ENCODE data around the gene EML6.
"Not testable (repeated sequence)": the region's sequence is repeated elsewhere in the genome, so short reads cannot be mapped to it uniquely, and the experiment has no call there.

EML6 gene

DNA sequence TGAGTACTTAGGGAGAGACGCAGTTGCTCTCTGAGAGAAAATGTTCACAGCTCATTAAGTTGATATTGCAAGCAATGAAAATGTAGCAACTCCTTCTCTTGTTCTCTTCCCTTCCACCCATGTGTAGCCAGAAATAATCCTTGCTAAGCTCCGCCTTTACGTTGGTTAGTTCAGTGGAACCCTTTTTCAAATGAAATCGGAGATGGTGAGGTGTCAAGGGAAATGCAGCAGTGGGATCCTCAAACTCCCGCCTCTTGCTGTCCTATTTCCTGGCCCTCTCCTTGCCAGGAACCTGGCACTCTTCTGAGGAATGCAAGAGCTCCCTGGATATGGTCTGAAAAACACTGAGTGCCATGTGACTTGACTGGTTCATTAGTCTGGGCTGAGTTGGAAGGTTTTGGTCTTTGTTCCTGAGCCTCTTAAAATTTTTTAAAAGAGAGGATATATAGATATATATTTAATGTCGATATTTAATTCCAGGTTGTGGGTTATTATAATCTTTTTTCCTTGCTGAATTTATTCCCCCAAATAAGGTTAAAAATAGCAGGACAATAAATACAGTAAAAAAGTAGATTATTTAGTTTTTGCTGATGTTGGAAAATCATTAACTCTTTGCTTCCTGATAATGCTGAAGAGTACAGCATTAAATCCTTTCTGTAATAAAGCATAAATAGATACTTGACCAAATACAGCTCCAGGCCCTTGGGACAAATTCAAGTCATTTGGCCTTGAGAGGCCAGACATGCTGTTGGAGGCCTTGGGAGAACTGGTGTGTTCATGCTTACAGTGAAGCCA, 116.2 kb downstream of the EML6 start:
- DNase-seq (ENCODE audit: low read depth in 2 of 2, low spot score in 1 of 2), result no peak

DNA sequence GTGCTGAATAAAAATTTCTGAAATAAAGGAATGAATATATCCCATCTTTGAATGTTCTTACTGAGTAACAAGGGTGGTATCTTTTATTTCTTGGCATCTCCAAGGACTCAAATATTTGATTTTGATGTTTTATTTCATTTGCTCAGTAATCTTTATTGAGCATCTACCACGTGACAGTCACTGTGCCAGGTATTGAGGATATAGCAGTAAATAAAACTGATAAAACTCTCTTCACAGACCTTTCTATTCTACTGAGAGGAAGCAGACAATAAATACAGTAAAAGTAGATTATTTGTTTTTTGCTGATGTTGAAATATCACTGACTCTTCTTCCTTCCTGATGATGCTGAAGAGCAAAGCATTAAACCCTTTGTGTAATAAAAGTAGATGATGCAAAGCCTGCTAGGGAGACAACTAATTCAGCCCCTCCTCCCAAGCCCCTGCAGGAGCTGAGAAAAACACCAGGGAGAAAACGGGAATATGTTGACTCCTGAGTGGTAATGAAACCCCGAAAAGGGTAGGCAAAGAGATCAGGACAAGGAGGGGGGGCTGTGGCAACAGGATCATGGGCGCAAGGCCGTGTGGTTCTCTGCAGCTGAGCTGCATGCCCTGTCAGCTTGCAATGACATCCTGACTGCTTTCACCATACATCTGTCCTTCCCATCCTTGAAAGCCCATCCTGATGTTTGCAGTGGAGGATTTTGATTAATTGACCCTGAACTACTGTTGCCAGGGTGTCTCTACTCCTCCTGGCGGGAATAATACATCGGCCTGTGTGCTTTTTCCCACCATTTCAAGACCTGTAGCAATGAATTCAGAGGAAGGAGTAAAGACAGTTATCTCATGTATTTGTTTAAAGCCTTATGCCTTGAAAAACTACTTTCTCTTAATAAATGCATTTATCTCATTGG, 117.4 kb downstream of the EML6 start:
- DNase-seq (ENCODE audit: low read depth in 2 of 2, low spot score in 1 of 2), result no peak

DNA sequence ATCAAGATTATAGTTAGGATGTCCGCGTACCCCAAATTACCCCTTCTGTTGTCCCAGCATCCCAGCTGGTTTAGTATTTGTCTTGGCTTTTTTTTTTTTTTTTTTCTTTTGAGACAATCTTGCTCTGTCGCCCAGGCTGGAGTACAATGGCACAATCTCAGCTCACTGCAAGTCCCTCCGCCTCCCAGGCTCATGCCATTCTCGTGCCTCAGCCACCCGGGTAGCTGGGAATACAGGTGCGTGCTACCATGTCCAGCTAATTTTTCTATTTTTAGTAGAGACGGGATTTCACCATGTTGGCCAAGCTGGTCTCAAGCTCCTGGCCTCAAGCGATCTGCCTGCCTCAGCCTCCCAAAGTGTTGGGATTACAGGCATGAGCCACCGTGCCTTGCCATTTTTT, 118.0 kb downstream of the EML6 start:
- not testable (repeated sequence) for DNase-seq (ENCODE audit: low read depth in 2 of 2, low spot score in 1 of 2)

DNA sequence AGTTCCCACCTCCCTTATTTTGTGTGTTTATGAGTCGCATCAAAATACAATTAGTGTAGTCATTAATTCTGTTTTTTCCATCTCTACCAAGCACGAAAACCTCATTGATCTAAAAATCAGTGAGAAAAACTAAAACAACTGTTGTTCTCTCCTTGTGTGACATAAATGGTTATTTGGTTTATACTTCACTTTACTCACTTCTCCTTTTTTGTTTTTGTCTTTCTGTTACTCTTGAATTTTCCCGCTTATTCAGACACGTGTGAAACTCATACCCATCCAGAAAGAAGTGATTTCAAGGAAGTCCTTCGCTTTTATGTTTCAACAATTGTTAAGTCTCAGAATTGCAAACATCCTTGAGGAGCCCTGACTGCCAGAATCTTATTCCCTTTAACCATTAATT, 121.6 kb downstream of the EML6 start:
- no peak for DNase-seq (ENCODE audit: low read depth in 2 of 2, low spot score in 1 of 2)

DNA sequence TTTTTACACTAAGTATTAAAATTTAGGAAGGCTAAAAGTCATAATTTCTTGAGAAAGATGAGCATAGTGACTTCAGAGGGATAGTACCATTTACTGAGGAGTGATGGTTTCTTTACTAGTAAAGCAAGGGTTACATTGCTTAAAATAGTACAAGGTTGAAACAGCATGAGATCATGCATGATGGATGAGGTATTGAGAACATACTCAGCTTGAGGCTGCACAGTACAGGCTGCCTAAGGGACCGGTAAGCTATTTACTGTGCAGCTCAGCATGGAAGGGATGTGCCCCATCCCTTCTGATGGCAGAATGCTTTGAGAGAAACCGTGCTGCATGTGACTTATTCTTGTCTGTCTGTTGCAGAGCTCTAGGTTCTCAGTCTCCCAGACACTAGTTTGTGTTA, 122.1 kb downstream of the EML6 start:
- DNase-seq (ENCODE audit: low read depth in 2 of 2, low spot score in 1 of 2), result no peak

DNA sequence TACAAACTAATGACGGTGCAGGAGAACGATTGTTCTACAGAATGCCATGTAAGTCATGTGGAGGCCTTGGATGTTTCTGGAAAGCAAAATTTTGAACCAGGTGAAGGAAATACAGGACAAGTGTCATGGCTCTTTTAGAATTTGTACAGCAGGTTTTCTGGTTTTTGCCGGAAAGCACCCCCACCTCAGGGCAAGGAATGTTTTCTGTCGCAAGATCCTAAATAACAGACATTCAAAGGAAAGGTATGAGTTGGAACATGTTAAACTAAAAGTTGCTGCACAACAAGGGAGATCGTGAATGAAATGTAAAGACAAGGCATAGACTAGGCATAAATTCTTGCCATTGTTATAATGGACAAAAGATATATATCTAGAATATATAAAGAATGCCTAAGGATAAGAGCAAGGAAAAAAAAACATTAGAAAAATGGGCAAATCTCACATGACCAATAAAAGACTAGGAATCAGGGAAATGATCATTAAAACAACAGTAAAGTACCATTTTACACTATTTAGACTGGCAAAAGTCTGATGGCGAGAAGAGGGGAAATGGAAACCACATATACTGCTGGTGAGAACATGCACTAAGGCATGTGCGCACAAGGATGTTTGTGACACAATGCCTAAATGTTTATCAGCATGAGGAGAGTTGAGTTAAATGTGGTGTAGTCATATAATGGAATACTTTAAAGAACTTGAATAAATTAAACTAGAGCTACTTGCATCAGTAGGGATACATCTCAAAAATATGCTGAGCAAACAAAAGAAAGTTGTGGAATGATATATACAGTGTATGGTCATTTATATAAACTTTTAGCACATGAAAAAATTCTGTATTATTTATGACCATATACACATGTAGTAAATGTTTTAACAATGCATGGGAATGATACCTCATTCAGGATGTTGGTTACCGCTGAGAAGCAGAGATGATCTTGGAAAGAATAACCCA, 127.0 kb downstream of the EML6 start:
- DNase-seq (ENCODE audit: low read depth in 2 of 2, low spot score in 1 of 2), result no peak

DNA sequence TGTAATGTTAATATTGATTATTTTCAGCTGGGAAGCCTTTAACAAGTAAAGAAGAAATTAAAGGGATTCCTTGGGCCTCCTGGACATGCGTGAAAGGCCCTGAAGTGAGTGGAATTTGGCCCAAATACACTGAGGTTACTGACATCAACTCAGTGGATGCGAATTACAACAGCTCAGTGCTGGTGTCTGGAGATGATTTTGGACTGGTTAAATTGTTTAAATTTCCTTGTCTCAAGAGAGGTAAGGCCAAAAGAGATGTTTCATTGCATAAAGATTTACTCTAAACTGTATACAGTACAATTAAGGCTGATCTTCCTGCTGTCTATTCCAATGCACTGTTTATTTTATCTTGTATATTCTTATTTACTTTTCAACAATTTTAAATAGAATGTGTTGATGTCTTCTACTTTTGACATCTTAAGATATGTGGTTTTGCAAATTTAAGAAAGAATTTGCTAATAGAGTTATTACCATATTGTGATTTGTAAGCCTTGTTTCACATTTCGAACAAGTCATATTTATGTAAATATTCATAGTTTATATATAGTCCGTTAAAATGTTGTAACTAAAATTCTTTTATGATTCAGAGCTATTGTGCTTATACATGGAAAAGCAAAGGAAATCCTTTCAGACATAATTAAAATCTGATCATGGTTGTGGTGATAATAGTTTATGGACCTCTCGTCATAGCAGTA, 130.3 kb downstream of the EML6 start:
- DNase-seq (ENCODE audit: low read depth in 2 of 2, low spot score in 1 of 2), result no peak

DNA sequence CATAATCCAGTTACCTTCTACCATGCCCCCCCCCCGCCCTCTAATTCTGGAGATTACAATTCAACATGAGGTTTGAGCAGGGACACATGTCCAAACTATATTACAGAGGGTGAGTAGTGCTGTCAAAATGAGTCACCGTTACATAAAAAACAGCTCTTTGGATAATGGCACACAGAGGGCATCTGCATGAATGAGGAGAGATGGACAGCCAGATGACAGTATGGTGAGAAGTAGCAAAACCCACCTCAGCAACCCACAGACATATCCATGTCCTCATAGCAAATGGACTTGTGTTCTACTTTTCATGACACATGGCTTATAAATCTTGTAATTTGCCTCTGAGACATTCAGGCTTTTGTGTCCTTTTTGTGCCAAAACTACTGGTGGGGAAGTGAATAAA, 132.0 kb downstream of the EML6 start:
- DNase-seq (ENCODE audit: low read depth in 2 of 2, low spot score in 1 of 2), result no peak

DNA sequence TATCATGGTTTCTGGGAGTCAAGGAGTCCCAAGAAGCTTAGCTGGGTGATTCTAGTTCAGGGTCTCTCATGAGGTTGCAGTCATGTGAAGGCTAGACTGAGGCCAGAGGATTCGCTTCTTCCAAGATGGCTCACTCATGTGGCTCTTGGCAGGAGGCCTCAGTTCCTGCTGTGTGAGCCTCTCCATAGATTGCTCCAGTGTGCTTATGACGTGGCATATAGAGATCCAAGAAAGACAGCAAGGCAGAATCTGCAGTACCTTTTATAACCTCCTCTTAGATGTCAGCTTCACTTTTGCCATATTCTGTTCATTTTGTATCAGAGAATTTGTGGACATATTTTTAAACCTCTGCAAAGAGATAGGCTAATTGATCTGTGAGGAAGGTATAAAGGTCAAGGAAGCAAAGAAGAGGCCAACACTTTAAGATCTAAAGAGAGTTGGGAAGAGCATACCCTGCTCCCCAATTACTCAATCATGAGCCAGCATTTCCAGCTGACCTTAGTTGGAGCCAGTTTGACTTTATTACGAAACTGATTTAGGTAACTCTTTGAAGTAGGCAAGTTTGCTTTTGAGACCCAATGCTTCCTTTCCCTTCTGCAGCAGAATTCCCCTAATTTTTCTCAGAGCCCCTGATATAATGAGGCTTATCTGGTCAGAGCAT, 134.7 kb downstream of the EML6 start:
- no peak for DNase-seq (ENCODE audit: low read depth in 2 of 2, low spot score in 1 of 2)

DNA sequence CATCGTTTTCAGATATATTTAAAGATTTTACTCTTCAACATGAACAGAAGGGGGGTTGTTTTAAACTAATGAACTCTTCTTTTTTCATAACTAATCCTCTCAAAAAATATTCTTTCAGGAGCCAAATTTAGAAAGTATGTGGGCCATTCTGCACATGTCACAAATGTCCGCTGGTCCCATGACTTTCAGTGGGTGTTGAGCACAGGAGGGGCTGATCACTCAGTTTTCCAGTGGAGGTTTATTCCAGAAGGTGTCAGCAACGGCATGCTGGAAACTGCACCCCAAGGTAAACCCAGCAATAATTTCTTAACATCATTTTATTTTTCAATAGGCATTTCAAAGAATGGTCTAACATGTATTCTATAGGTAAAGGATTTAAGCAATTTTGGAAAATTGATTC, 136.0 kb downstream of the EML6 start:
- DNase-seq (ENCODE audit: low read depth in 2 of 2, low spot score in 1 of 2), result no peak

DNA sequence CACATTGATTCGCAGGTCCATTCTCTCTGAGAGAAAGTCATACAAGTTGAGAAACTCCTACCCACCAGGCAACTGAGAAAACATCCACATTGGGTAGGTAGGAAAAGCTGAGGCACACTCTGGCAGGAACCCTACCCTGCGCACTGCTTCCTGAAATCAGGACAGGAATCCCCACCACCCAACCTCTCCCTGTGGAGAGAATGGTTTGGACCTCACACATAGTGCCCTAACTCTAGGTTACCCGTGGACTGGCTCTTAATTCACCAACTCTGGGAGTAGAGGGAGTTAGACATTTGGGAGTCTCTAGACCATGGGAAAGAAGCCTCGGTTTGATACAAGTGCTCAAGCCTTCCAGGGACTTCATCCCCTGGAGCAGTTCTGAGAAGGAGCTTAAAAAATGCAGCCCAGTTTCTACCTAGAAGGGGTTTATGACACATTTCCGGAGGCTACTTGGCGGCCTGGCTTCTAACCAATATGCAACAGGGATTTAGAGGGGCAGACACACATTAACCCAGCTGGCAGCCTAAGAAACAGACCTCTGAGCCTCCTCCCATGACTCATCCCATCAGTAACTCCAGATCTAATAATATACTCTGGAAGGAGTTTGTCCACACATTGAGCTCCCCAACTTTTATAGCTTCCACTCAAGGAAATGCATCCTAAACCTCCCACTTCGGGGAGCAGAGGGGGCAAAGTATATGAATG, 136.7 kb downstream of the EML6 start:
- DNase-seq (ENCODE audit: low read depth in 2 of 2, low spot score in 1 of 2), result no peak

DNA sequence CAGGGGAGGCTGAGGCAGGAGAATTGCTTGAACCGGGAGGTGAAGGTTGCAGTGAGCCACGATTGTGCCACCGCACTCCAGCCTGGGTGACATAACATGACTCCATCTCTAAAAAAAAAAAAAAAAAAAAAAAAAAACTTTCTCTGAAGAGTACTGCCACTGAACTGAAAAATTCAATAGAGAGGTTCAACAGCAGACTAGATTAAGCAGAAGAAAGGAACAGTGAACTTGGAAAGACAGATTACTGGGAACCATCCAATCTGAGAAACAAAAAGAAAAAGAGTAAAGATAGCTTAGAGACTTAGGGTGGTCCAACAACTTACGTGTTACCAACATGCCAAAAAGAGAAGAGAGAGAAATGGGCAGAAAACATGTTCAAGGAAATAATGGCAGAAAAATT, 138.8 kb downstream of the EML6 start:
- DNase-seq (ENCODE audit: low read depth in 2 of 2, low spot score in 1 of 2), result no peak

DNA sequence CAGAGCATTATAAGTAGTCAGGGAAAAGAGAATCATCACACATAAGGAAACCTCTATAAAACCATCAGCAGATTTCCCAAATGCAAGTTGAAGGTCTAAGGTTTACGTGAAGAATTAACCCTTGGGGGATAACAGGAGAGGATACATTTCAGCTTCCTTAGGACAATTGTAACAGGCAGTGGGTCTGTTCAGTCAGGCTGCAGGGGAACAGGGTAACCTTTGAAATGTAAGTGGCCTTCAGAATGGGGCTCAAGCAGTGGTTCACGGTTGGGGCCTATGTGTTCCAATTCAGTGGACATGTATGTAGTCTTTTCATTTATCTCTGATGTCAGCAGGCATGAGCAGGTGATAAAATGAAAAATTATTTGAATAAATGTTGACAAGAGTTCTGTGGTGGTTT, 139.3 kb downstream of the EML6 start:
- DNase-seq (ENCODE audit: low read depth in 2 of 2, low spot score in 1 of 2), result no peak

DNA sequence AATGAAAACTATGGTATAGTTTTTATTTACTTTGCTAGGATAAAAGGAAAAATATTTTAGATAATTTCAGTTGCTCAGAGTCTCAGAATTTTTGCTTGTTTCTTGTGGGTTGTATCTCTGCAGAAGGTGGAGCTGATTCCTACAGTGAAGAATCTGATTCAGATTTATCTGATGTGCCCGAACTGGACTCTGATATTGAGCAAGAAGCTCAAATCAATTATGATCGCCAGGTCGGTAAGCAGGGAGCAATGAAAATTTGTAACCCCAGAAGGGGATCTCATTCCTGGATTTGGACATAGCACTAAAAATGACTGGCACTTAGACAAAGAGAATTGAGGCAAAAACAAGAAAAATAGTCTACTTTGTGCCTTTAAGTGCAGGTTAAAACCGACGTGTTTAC, 140.2 kb downstream of the EML6 start:
- DNase-seq (ENCODE audit: low read depth in 2 of 2, low spot score in 1 of 2), result no peak

DNA sequence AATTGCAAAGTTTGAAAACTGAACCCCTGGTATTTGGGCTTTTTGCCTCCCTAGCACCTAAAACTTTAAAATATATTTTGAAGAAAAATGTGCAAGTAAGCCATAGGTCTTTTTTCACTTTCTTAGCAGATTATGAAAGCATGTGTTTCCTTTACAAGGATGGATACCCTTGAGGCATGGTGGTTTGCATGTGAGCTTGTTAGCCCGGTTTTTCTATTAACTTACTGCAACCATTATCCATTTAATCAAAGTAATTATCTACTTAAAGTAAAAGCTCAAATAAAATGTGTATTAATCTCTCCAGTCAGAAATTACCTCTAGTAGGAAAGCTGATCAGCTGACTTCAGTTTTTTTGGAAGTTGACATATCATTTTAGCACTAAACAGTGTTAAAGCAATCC, 140.6 kb downstream of the EML6 start:
- no peak for DNase-seq (ENCODE audit: low read depth in 2 of 2, low spot score in 1 of 2)

DNA sequence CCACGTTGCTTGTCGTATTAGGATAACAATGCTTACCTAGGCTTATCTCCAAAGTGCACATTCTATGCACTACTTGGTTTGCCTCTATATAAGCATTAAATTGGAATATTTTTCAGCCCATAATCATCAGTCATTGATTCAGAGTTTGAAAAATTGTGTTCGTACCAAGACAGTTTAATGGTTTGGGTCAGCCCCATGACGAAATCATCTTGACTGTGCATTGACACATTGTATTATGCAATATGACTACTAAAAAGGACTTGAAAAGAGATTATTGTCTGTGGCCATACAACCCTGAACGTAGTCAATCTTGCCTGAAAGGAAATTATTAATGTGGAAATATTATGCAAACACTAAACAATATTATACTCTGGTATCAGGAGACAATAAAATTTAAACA, 141.3 kb downstream of the EML6 start:
- DNase-seq (ENCODE audit: low read depth in 2 of 2, low spot score in 1 of 2), result no peak

DNA sequence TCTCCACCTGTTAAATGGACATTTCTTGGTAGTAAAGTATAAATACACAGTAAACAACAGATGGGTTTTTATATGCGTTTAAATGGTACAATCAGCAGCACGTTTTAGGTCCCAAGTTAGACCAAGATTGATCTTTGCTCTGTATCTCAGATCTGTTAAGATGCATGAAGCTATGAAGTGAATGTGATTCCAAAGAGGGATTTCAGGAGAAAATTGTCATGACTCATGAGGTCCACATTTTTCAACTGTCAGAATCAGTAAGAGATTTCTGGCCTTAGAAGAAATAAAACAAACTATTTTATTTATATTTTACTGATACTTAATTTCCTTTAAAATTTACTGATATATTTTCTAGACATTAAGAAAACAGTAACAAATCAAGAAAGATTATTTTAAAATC, 142.7 kb downstream of the EML6 start:
- no peak for DNase-seq (ENCODE audit: low read depth in 2 of 2, low spot score in 1 of 2)

DNA sequence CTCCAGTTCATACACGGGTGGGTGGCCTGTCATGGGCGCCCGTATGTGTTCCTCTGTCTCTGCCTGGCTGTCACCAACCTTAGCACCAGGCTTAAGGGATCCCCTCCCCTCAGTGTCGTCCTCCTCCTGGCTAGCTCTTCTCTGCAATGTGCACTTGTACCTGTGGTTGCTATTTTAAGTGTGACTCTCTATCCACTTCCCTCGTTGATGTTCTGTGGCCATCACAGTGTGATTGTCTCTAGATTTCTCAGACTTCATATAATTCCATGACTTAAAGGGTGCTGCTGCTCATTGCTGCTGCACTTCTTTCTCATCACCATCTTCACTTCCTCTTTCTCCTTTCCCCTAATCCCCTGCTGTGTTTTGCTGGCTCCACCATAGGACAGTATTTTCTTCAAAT, 143.4 kb downstream of the EML6 start:
- no peak for DNase-seq (ENCODE audit: low read depth in 2 of 2, low spot score in 1 of 2)

DNA sequence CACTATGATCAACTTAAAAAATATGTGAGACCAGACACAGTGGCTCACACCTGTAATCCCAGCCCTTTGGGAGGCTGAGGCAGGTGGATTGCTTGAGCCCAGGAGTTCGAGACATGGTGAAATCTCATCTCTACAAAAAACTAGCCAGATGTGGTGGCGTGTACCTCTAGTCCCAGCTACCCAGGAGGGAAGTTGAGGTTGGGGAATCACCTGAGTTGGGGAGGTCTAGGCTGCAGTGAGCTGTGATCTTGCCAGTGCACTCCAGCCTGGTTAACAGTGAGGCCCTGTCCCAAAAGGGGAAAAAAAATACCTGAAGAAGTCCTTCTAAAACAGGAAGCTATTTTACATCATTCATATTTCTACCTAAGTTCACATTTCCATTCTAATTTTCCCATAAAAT, 144.0 kb downstream of the EML6 start:
- no peak for DNase-seq (ENCODE audit: low read depth in 2 of 2, low spot score in 1 of 2)
